Measurements from ENCODE around the gene OGFR.
A peak's percentile ranks its signal among the peaks of the same experiment; 100 is the strongest.

OGFR gene

DNA sequence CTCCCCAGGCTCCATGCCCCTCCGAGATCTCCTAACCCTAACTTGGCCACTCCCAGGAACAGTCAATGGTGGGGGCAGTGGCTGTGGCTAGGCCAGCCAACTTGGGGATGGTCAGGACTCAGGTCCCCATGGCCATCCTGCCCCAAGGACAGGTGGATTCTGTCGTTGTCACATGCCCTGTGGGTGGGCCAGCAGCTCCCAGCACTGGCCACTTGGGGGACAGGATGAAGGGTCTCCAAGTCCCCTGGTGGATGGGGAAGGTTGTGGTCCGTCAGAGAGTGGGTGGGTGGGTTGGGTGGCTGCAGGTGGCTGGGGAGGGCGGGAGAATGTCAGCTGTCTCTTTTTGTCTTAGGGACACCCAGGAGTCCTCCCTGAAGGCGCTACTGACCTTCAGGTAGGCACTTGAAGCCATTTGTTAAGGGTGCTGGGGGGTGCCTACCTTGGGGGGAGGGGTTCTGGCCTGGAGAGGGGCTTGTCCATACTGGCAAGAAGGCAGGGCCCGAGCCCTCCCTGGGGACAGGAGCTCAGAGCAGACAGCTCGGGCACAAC is 17.7 kb downstream of the OGFR start:
- TF ChIP-seq EZH2phosphoT487 (IDR thresholded peaks at IDR 0.05; ENCODE audit: borderline replicate concordance, low read length) = no peak
- TF ChIP-seq, protein P1, sequence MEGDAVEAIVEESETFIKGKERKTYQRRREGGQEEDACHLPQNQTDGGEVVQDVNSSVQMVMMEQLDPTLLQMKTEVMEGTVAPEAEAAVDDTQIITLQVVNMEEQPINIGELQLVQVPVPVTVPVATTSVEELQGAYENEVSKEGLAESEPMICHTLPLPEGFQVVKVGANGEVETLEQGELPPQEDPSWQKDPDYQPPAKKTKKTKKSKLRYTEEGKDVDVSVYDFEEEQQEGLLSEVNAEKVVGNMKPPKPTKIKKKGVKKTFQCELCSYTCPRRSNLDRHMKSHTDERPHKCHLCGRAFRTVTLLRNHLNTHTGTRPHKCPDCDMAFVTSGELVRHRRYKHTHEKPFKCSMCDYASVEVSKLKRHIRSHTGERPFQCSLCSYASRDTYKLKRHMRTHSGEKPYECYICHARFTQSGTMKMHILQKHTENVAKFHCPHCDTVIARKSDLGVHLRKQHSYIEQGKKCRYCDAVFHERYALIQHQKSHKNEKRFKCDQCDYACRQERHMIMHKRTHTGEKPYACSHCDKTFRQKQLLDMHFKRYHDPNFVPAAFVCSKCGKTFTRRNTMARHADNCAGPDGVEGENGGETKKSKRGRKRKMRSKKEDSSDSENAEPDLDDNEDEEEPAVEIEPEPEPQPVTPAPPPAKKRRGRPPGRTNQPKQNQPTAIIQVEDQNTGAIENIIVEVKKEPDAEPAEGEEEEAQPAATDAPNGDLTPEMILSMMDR (IDR thresholded peaks at IDR 0.05; ENCODE audit: low read depth, low read length, poor library complexity, severe bottlenecking) = no peak
- H3K9me3 ChIP-seq (ENCODE audit: control insufficient read depth, insufficient read depth, low read length) = no peaks in the 10 kb centered on the region
- no peaks in the 10 kb centered on the region for H4K20me1 ChIP-seq (ENCODE audit: control insufficient read depth, insufficient read depth, low read depth, low read length)
- H3K27me3 ChIP-seq (ENCODE audit: control insufficient read depth, low read length) = peaks cover 32% of the 10 kb centered on the region
- H3K4me3 ChIP-seq (ENCODE audit: low read length) = no peak overlapping the region
- H3K9me2 ChIP-seq (replicated peaks; ENCODE audit: control insufficient read depth, low read length) = no peaks in the 10 kb centered on the region
- no peaks in the 10 kb centered on the region for H3K79me2 ChIP-seq (ENCODE audit: control insufficient read depth, low read length)
- no peak overlapping the region for H3K4me2 ChIP-seq (ENCODE audit: low read length)
- H3F3A ChIP-seq (ENCODE audit: control insufficient read depth, insufficient read depth) = peaks cover 3% of the 10 kb centered on the region; the same call in 1 of the 2 replicates
- H3K36me3 ChIP-seq (ENCODE audit: control insufficient read depth, low read length) = no peaks in the 10 kb centered on the region
- H3K27ac ChIP-seq (ENCODE audit: low read depth, low read length) = no peak overlapping the region
- H3K4me1 ChIP-seq (ENCODE audit: control insufficient read depth, low read length) = peaks cover 19% of the 10 kb centered on the region

DNA sequence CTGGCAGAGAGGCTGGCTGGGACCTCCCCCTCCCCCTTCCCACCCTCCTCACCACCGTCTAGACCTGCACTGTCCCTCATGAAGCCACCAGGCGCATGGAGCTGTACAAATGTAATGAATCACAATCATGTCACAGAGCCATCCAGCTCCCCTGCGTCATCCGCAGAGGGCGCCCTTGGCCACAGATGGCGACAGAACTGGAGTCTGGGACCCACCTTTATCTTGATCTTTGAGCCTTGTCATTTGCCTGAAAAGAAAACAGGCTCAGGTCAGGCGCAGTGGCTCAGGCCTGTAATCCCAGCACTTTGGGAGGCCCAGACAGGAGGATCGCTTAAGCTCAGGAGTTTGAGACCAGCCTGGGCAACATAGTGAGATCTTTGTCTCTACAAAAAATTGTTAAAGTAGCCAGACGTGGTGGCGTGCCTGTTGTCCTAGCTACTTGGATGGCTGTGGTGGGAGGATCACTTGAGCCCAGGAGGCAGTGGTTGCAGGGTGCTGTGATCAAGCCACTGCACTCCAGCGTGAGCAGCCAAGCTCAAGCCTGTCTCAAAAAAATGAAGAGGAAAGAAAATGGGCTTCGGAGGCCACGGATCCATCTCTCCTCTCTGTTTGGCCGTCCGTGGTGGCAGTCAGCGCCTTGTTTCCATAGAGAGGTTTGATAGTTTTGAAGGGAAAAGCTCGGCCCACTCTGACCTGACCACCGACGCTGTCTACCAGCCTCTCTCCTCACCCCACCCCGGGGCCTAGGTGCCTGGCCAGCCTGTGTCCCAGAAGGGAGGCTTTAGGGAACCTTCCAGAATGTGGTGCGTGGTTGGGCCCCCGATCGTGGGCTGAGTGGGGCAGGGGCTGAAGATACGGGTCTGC is 18.4 kb downstream of the OGFR start:
- Histone ChIP-seq H3K27me3 (ENCODE audit: control insufficient read depth, low read length) (peaks cover 26% of the 10 kb centered on the region), H3K36me3 (ENCODE audit: control insufficient read depth, low read length) (no peaks in the 10 kb centered on the region), H3K9me2 (replicated peaks; ENCODE audit: control insufficient read depth, low read length) (no peaks in the 10 kb centered on the region), H3K27ac (ENCODE audit: low read depth, low read length) (no peak overlapping the region), H3F3A (ENCODE audit: control insufficient read depth, insufficient read depth) (peaks cover 3% of the 10 kb centered on the region; the same call in 1 of the 2 replicates), H3K4me2 (ENCODE audit: low read length) (no peak overlapping the region), H3K4me3 (ENCODE audit: low read length) (no peak overlapping the region), H3K4me1 (ENCODE audit: control insufficient read depth, low read length) (peaks cover 19% of the 10 kb centered on the region), H3K79me2 (ENCODE audit: control insufficient read depth, low read length) (no peaks in the 10 kb centered on the region), H3K9me3 (ENCODE audit: control insufficient read depth, insufficient read depth, low read length) (no peaks in the 10 kb centered on the region), H4K20me1 (ENCODE audit: control insufficient read depth, insufficient read depth, low read depth, low read length) (no peaks in the 10 kb centered on the region)
- TF ChIP-seq, protein P1 (IDR thresholded peaks at IDR 0.05; ENCODE audit: low read depth, low read length, poor library complexity, severe bottlenecking) = peak; percentile 86
- no peak for TF ChIP-seq EZH2phosphoT487 (IDR thresholded peaks at IDR 0.05; ENCODE audit: borderline replicate concordance, low read length)

DNA sequence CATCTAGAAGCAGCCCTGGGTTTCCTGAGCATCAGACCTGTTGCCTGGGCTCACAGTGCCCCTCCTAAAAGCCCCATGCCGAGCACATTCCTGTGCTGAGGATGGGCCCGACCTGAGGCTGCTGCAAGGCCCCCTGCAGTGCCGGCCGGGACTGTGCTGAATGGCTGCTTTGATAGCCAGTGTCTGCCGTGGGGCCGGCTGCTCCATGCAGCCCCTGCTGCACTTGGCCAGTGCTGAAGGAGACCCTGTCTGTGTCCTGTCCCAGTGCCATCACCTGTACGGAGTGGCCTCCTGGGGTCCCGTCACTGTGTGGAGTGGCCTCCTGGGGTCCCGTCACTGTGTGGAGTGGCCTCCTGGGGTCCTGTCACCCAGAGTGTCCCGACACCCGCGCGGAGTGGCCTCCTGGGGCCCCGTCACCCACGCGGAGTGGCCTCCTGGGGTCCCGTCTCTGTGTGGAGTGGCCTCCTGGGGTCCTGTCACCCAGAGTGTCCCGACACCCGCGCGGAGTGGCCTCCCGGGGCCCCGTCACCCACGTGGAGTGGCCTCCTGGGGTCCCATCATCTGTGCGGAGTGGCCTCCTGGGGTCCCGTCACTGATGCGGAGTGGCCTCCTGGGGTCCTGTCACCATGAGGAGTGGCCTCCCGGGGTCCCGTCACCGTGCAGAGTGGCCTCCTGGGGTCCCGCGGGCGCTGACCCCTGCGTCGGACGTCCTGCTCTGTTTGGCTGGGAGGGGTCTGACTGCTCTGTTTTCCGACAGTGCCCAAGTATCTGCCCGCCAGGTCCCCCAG is 19.2 kb downstream of the OGFR start:
- H3K79me2 ChIP-seq (ENCODE audit: control insufficient read depth, low read length) = no peaks in the 10 kb centered on the region
- no peaks in the 10 kb centered on the region for H3K36me3 ChIP-seq (ENCODE audit: control insufficient read depth, low read length)
- no peaks in the 10 kb centered on the region for H4K20me1 ChIP-seq (ENCODE audit: control insufficient read depth, insufficient read depth, low read depth, low read length)
- H3K4me2 ChIP-seq (ENCODE audit: low read length) = peak overlapping the region; percentile 70
- H3K4me3 ChIP-seq (ENCODE audit: low read length) = no peak overlapping the region
- H3K4me1 ChIP-seq (ENCODE audit: control insufficient read depth, low read length) = peaks cover 19% of the 10 kb centered on the region
- peaks cover 3% of the 10 kb centered on the region; the same call in 1 of the 2 replicates for H3F3A ChIP-seq (ENCODE audit: control insufficient read depth, insufficient read depth)
- no peaks in the 10 kb centered on the region for H3K9me3 ChIP-seq (ENCODE audit: control insufficient read depth, insufficient read depth, low read length)
- TF ChIP-seq EZH2phosphoT487 (IDR thresholded peaks at IDR 0.05; ENCODE audit: borderline replicate concordance, low read length) = no peak
- TF ChIP-seq, protein P1 (IDR thresholded peaks at IDR 0.05; ENCODE audit: low read depth, low read length, poor library complexity, severe bottlenecking) = no peak
- no peaks in the 10 kb centered on the region for H3K9me2 ChIP-seq (replicated peaks; ENCODE audit: control insufficient read depth, low read length)
- H3K27me3 ChIP-seq (ENCODE audit: control insufficient read depth, low read length) = peaks cover 18% of the 10 kb centered on the region
- H3K27ac ChIP-seq (ENCODE audit: low read depth, low read length) = no peak overlapping the region

Data from DOHH2 (cell line).